GM12878 (cell line): ENCODE data around the gene TMPRSS6. TPM values are rescaled to one million over a fixed set of nuclear protein-coding genes. Genes with fewer than 3 reads are reported as not detected.
A peak's percentile ranks its signal among the peaks of the same experiment; 100 is the strongest.

Experiments used
- CREM ChIP-seq: IDR thresholded peaks from 2 replicates; pipeline ENCODE4 v1.6.1; 2014; ENCODE audit warnings: antibody characterized with exemption, low read depth
- GATAD2B ChIP-seq: fragments of 450-650 bp; conservative IDR thresholded peaks from 2 replicates; pipeline ENCODE4 v1.6.1; 2017; ENCODE audit warnings: low read depth, mild to moderate bottlenecking, moderate library complexity
- IKZF1 ChIP-seq: fragments of 450-650 bp; conservative IDR thresholded peaks from 2 replicates; pipeline ENCODE4 v1.6.1; 2017; ENCODE audit warnings: antibody characterized with exemption, mild to moderate bottlenecking
- MEF2A ChIP-seq: IDR thresholded peaks from 2 replicates; pipeline ENCODE4 v1.6.1; 2011; ENCODE audit warnings: low read depth, mild to moderate bottlenecking, low read length, moderate library complexity; ENCODE audit not compliant: insufficient read depth
- NR2F1 ChIP-seq: fragments of 450-650 bp; conservative IDR thresholded peaks from 2 replicates; pipeline ENCODE4 v1.6.1; 2017; ENCODE audit warnings: mild to moderate bottlenecking
- NRF1 ChIP-seq: conservative IDR thresholded peaks from 2 replicates; pipeline ENCODE4 v1.6.1; 2011; ENCODE audit warnings: mild to moderate bottlenecking, low read depth, low read length, improper control_type of control experiment
- SPI1 ChIP-seq: IDR thresholded peaks from 2 replicates; pipeline ENCODE4 v1.6.1; 2011; ENCODE audit warnings: low read depth, mild to moderate bottlenecking, low read length, moderate library complexity, borderline replicate concordance; ENCODE audit not compliant: insufficient read depth
- SRF ChIP-seq, 2 experiments: IDR thresholded peaks; 2 replicates each; pipeline ENCODE4 v1.6.1; 2011; ENCODE audit warnings: low read depth in 2 of 2, low read length in 2 of 2, mild to moderate bottlenecking in 1 of 2, moderate library complexity in 1 of 2
- TAF1 ChIP-seq: IDR thresholded peaks from 2 replicates; pipeline ENCODE4 v1.6.1; 2011; ENCODE audit warnings: mild to moderate bottlenecking, low read depth, low read length, borderline replicate concordance
- TCF12 ChIP-seq: IDR thresholded peaks from 2 replicates; pipeline ENCODE4 v1.6.1; 2011; ENCODE audit warnings: low read depth, mild to moderate bottlenecking, low read length
- TCF3 ChIP-seq: IDR thresholded peaks from 2 replicates; pipeline ENCODE4 v1.6.1; 2012; ENCODE audit warnings: low read depth, mild to moderate bottlenecking, low read length, borderline replicate concordance; ENCODE audit not compliant: insufficient read depth
- ZNF207 ChIP-seq: fragments of 450-650 bp; IDR thresholded peaks from 2 replicates; pipeline ENCODE4 v1.6.1; 2014; ENCODE audit warnings: antibody characterized with exemption, mild to moderate bottlenecking, borderline replicate concordance
- ZNF24 ChIP-seq: fragments of 450-650 bp; IDR thresholded peaks from 2 replicates; pipeline ENCODE4 v1.6.1; 2017; ENCODE audit warnings: antibody characterized with exemption, mild to moderate bottlenecking
- ZNF384 ChIP-seq: IDR thresholded peaks from 2 replicates; pipeline ENCODE4 v1.6.1; 2012; ENCODE audit warnings: low read depth, mild to moderate bottlenecking, low read length, improper control_type of control experiment, borderline replicate concordance
- polyA plus RNA-seq, 11 experiments: library from polyadenylated mRNA; depleted of rRNA in 4 of 11; unstranded in 6 of 11; stranded (reverse) in 5 of 11; fragments of >200 nt; fragmentation: Nextera tagmentation in 4 of 11; fragmentation: Illumina TruSeq in 1 of 11; extraction: Ambion mirVana in 4 of 11; extraction: Trizol in 1 of 11; gene quantifications; 1 replicate in 1 of 11; 2 replicates in 10 of 11; pipeline versions ENCODE4 v1.2.1 to v1.2.3, GENCODE V29; 2011 to 2016; ENCODE audit warnings: inconsistent platforms in 2 of 11, missing spikeins in 2 of 11, low read depth in 1 of 11
- total RNA-seq, 4 experiments: library from RNA; depleted of rRNA in 3 of 4; stranded (reverse); fragments of >200 nt in 3 of 4; fragmentation: Illumina TruSeq in 1 of 4; extraction: Trizol in 1 of 4; gene quantifications; 2 replicates each; pipeline versions ENCODE4 v1.2.1 to v1.2.3, GENCODE V29; 2013 to 2021
- TF ChIP-seq, protein P1 (sequence below): fragments of 450-650 bp; formaldehyde crosslinking; IDR thresholded peaks from 2 replicates; pipeline ENCODE4 v1.4.0; 2020; ENCODE audit warnings: mild to moderate bottlenecking, moderate library complexity
- TF ChIP-seq, protein P2 (sequence below): IDR thresholded peaks from 2 replicates; pipeline ENCODE4 v1.6.1; 2011; ENCODE audit warnings: low read depth, mild to moderate bottlenecking, low read length, moderate library complexity, borderline replicate concordance; ENCODE audit errors: extremely low read depth
- TF ChIP-seq, protein P3 (sequence below): fragments of 450-650 bp; IDR thresholded peaks from 2 replicates; pipeline ENCODE4 v1.6.1; 2018; ENCODE audit warnings: borderline replicate concordance, mild to moderate bottlenecking; ENCODE audit not compliant: partially characterized antibody
- TF ChIP-seq, protein P4 (sequence below): fragments of 450-650 bp; IDR thresholded peaks from 2 replicates; pipeline ENCODE4 v1.6.1; 2016; ENCODE audit warnings: mild to moderate bottlenecking, moderate library complexity, borderline replicate concordance

The TMPRSS6 gene
- total and polyA plus RNA-seq, 10 of the 15 experiments (the other 5 are each of a cell fraction or from before 2014, with no cell fraction given), result 0.06 to 0.69 (median 0.19) TPM; not detected in 6

DNA sequence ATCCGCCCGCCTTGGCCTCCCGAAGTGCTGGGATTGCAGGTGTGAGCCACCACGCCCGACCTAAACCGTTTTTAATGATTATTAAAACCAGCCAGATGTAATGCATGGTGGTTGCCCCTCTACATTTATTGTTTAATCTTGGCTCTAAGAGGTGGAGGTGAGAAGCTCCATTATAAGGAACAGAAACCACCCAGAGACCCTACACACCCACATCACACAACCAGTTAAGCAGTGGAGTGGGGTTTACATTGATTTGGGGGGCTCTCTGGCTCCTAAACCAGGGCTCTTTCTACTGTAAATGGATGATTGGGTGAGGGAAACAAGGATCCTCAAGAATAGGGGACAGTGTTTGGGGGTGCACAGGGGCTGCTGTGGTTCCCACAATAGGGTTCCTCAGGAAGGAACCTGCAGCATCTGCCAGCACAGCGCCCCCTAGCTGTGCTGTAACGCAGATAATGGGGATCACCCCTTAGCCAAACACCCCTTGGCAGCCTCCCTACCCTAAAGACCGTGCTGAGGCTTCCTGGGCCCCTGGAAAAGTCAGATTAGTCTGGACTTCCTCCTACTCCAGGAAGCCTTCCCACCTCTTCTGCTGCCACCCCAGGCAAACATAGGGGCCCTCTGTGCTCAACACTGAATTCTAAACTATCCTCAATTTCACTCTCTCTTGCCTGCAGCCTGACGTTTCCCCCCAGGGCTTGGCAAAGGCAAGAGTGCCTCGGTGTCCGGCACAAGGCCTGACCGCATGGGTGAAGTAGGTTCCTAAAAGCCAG lies 87.6 kb downstream of the TMPRSS6 start (continued):
- TF ChIP-seq IKZF1, result peak; percentile 36; the same call in 1 of the 2 replicates
- TF ChIP-seq, protein P1, sequence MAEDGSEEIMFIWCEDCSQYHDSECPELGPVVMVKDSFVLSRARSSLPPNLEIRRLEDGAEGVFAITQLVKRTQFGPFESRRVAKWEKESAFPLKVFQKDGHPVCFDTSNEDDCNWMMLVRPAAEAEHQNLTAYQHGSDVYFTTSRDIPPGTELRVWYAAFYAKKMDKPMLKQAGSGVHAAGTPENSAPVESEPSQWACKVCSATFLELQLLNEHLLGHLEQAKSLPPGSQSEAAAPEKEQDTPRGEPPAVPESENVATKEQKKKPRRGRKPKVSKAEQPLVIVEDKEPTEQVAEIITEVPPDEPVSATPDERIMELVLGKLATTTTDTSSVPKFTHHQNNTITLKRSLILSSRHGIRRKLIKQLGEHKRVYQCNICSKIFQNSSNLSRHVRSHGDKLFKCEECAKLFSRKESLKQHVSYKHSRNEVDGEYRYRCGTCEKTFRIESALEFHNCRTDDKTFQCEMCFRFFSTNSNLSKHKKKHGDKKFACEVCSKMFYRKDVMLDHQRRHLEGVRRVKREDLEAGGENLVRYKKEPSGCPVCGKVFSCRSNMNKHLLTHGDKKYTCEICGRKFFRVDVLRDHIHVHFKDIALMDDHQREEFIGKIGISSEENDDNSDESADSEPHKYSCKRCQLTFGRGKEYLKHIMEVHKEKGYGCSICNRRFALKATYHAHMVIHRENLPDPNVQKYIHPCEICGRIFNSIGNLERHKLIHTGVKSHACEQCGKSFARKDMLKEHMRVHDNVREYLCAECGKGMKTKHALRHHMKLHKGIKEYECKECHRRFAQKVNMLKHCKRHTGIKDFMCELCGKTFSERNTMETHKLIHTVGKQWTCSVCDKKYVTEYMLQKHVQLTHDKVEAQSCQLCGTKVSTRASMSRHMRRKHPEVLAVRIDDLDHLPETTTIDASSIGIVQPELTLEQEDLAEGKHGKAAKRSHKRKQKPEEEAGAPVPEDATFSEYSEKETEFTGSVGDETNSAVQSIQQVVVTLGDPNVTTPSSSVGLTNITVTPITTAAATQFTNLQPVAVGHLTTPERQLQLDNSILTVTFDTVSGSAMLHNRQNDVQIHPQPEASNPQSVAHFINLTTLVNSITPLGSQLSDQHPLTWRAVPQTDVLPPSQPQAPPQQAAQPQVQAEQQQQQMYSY (CRISPR knock-in tag), result no peak
- no peak for TF ChIP-seq TCF3
- 0 out of 2 replicates have a peak, but pooled peaks have one; percentile 21 for TF ChIP-seq TCF12
- TF ChIP-seq CREM, result no peak
- TF ChIP-seq, protein P2, sequence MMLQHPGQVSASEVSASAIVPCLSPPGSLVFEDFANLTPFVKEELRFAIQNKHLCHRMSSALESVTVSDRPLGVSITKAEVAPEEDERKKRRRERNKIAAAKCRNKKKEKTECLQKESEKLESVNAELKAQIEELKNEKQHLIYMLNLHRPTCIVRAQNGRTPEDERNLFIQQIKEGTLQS, result no peak
- no peak for TF ChIP-seq TAF1
- TF ChIP-seq, protein P3, sequence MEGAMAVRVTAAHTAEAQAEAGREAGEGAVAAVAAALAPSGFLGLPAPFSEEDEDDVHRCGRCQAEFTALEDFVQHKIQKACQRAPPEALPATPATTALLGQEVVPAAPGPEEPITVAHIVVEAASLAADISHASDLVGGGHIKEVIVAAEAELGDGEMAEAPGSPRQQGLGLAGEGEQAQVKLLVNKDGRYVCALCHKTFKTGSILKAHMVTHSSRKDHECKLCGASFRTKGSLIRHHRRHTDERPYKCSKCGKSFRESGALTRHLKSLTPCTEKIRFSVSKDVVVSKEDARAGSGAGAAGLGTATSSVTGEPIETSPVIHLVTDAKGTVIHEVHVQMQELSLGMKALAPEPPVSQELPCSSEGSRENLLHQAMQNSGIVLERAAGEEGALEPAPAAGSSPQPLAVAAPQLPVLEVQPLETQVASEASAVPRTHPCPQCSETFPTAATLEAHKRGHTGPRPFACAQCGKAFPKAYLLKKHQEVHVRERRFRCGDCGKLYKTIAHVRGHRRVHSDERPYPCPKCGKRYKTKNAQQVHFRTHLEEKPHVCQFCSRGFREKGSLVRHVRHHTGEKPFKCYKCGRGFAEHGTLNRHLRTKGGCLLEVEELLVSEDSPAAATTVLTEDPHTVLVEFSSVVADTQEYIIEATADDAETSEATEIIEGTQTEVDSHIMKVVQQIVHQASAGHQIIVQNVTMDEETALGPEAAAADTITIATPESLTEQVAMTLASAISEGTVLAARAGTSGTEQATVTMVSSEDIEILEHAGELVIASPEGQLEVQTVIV, result no peak
- TF ChIP-seq NR2F1, result peak; percentile 36; the same call in 1 of the 2 replicates
- TF ChIP-seq, protein P4, sequence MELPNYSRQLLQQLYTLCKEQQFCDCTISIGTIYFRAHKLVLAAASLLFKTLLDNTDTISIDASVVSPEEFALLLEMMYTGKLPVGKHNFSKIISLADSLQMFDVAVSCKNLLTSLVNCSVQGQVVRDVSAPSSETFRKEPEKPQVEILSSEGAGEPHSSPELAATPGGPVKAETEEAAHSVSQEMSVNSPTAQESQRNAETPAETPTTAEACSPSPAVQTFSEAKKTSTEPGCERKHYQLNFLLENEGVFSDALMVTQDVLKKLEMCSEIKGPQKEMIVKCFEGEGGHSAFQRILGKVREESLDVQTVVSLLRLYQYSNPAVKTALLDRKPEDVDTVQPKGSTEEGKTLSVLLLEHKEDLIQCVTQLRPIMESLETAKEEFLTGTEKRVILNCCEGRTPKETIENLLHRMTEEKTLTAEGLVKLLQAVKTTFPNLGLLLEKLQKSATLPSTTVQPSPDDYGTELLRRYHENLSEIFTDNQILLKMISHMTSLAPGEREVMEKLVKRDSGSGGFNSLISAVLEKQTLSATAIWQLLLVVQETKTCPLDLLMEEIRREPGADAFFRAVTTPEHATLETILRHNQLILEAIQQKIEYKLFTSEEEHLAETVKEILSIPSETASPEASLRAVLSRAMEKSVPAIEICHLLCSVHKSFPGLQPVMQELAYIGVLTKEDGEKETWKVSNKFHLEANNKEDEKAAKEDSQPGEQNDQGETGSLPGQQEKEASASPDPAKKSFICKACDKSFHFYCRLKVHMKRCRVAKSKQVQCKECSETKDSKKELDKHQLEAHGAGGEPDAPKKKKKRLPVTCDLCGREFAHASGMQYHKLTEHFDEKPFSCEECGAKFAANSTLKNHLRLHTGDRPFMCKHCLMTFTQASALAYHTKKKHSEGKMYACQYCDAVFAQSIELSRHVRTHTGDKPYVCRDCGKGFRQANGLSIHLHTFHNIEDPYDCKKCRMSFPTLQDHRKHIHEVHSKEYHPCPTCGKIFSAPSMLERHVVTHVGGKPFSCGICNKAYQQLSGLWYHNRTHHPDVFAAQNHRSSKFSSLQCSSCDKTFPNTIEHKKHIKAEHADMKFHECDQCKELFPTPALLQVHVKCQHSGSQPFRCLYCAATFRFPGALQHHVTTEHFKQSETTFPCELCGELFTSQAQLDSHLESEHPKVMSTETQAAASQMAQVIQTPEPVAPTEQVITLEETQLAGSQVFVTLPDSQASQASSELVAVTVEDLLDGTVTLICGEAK, result no peak
- TF ChIP-seq ZNF24, result no peak
- TF ChIP-seq ZNF207, result no peak
- TF ChIP-seq SRF (IDR thresholded peaks at IDR 0.05; ENCODE audit: low read depth in 2 of 2, low read length in 2 of 2), result no peak
- no peak for TF ChIP-seq MEF2A
- TF ChIP-seq NRF1, result no peak
- TF ChIP-seq ZNF384, result no peak
- TF ChIP-seq GATAD2B, result no peak
- TF ChIP-seq SPI1, result peak; percentile 66; the same call in 1 of the 2 replicates
